Cardiac fibroblast (primary cell): Measurements from ENCODE around the gene KIF21A.
A peak's percentile ranks its signal among the peaks of the same experiment; 100 is the strongest.

Experiments used
- DNase-seq, 2 donors: peaks; one replicate each; pipeline versions ENCODE4 v3.0.0 to v3.0.0-alpha.2; 2010; ENCODE audit warnings: low read depth in 2 of 2
- H3K4me3 ChIP-seq, 2 donors: replicated peaks in 1 of 2; 1 replicate in 1 of 2; 2 replicates in 1 of 2; pipeline ENCODE4 v1.5.1; 2011; ENCODE audit warnings: low read depth in 2 of 2, low read length in 2 of 2, mild to moderate bottlenecking in 2 of 2, moderate library complexity in 1 of 2
- CTCF ChIP-seq: IDR thresholded peaks from one replicate; pipeline ENCODE4 v1.5.1; 2011; ENCODE audit warnings: low read depth, mild to moderate bottlenecking, low read length, inconsistent platforms

The KIF21A gene

GRCh38 chr12:39431797-39432196 lies 11.1 kb downstream of the KIF21A start:
- no peak overlapping the region for H3K4me3 ChIP-seq
- DNase-seq, result no peak
- TF ChIP-seq CTCF, result no peak

GRCh38 chr12:39431002-39431796 lies 11.7 kb downstream of the KIF21A start:
- no peak for TF ChIP-seq CTCF
- no peak overlapping the region for H3K4me3 ChIP-seq

GRCh38 chr12:39429809-39430208 lies 13.1 kb downstream of the KIF21A start:
- TF ChIP-seq CTCF, result no peak

More at GRCh38 chr12:39431002-39431796, 11.7 kb downstream of the KIF21A start:
- peak in 1 of 2 donors; percentile 17 for DNase-seq

GRCh38 chr12:39427360-39427808 lies 15.5 kb downstream of the KIF21A start:
- TF ChIP-seq CTCF, result no peak
- DNase-seq, result peak in 1 of 2 donors; percentile 39

More at GRCh38 chr12:39429809-39430208, 13.1 kb downstream of the KIF21A start:
- H3K4me3 ChIP-seq, result no peak overlapping the region
- no peak for DNase-seq

GRCh38 chr12:39426636-39427240 lies 16.2 kb downstream of the KIF21A start:
- peak; percentile 7 to 70 for DNase-seq
- no peak for TF ChIP-seq CTCF
- H3K4me3 ChIP-seq, result no peak overlapping the region

More at GRCh38 chr12:39427360-39427808, 15.5 kb downstream of the KIF21A start:
- no peak overlapping the region for H3K4me3 ChIP-seq

GRCh38 chr12:39420043-39420442 lies 22.9 kb downstream of the KIF21A start:
- H3K4me3 ChIP-seq, result no peak overlapping the region
- no peak for DNase-seq
- TF ChIP-seq CTCF, result no peak
